Endodermal cell (in vitro differentiated cells): ENCODE data around the gene MYH7. TPM values are rescaled to one million over a fixed set of nuclear protein-coding genes. Genes with fewer than 3 reads are reported as not detected.

Experiments
- DNase-seq: peaks from one replicate; pipeline ENCODE4 v3.0.0-alpha.2; 2017
- H3K27ac ChIP-seq: 2 replicates; pipeline ENCODE4 v1.5.1; 2013; ENCODE audit warnings: mild to moderate bottlenecking, low read depth, low read length, moderate library complexity
- H3K27me3 ChIP-seq: 2 replicates; pipeline ENCODE4 v1.6.1; 2013; ENCODE audit warnings: mild to moderate bottlenecking, low read length, moderate library complexity; ENCODE audit not compliant: insufficient read depth, control insufficient read depth, poor library complexity, severe bottlenecking
- H3K36me3 ChIP-seq: 2 replicates; pipeline ENCODE4 v1.7.0; 2013; ENCODE audit warnings: mild to moderate bottlenecking, low read length, moderate library complexity; ENCODE audit not compliant: control insufficient read depth, insufficient read depth
- H3K4me1 ChIP-seq: one replicate; pipeline ENCODE4 v1.7.0; 2013; ENCODE audit warnings: low read length; ENCODE audit not compliant: control insufficient read depth, insufficient read depth
- H3K4me3 ChIP-seq: 2 replicates; pipeline ENCODE4 v1.5.1; 2013; ENCODE audit warnings: mild to moderate bottlenecking, low read length, moderate library complexity
- H3K9ac ChIP-seq: 2 replicates; pipeline ENCODE4 v1.6.1; 2013; ENCODE audit warnings: mild to moderate bottlenecking, low read length, moderate library complexity; ENCODE audit not compliant: poor library complexity, severe bottlenecking; ENCODE audit errors: extremely low read depth
- H3K9me3 ChIP-seq: 2 replicates; pipeline ENCODE4 v1.6.1; 2013; ENCODE audit warnings: mild to moderate bottlenecking, low read length, moderate library complexity; ENCODE audit not compliant: control insufficient read depth
- H3K27ac Mint-ChIP-seq: 2 replicates; pipeline ENCODE4 v1.8.0; 2020; ENCODE audit warnings: mixed read lengths
- H3K27me3 Mint-ChIP-seq: 2 replicates; pipeline ENCODE4 v1.8.0; 2021; ENCODE audit warnings: mild to moderate bottlenecking, mixed read lengths; ENCODE audit not compliant: insufficient read depth
- H3K36me3 Mint-ChIP-seq: 2 replicates; pipeline ENCODE4 v1.8.0; 2020; ENCODE audit warnings: low read depth, mixed read lengths
- H3K4me1 Mint-ChIP-seq: 2 replicates; pipeline ENCODE4 v1.8.0; 2020; ENCODE audit warnings: mixed read lengths
- H3K4me3 Mint-ChIP-seq: 2 replicates; pipeline ENCODE4 v1.8.0; 2020; ENCODE audit warnings: mild to moderate bottlenecking, moderate library complexity, mixed read lengths
- H3K9me3 Mint-ChIP-seq: 2 replicates; pipeline ENCODE4 v1.8.0; 2020; ENCODE audit warnings: mild to moderate bottlenecking, mixed read lengths
- CTCF ChIP-seq: fragments of 200-600 bp; sonication (generic); conservative IDR thresholded peaks from 2 replicates; pipeline ENCODE4 v1.5.0; 2021; ENCODE audit warnings: antibody characterized with exemption, mild to moderate bottlenecking
- WGBS, 2 experiments: methylation state at CpG; one replicate each; pipeline versions ENCODE4 v1.1.5 to v1.1.7; 2013; ENCODE audit warnings: missing lambda C conversion rate in 2 of 2, mixed read lengths in 1 of 2; ENCODE audit not compliant: insufficient coverage in 1 of 2, insufficient read length in 1 of 2; 5-methylcytosine and 5-hydroxymethylcytosine counted together
- total RNA-seq, 2 donors: library from RNA; stranded (reverse); fragmentation: NEBNext Ultra II Directional in 1 of 2; extraction: Animal tissue kit (Norgen Biotek cat#: 25700) in 1 of 2; gene quantifications; 2 replicates in 1 of 2; 3 replicates in 1 of 2; pipeline ENCODE4 v1.2.1, GENCODE V29; 2021

MYH7 gene
- total RNA-seq, 2 donors from 2014 or later = 0.55 TPM; not detected in 1

- H3K9me3 ChIP-seq = no peaks in the 10 kb centered on the region
- H3K27me3 Mint-ChIP-seq = peaks cover 25% of the 10 kb centered on the region
- WGBS, 2 experiments = 90 to 91% methylated on average over 7 to 12 of the region's 12 CpGs
- H3K27ac ChIP-seq = no peak overlapping the region
- H3K4me3 Mint-ChIP-seq = no peak overlapping the region
- H3K36me3 Mint-ChIP-seq = no peaks in the 10 kb centered on the region
- no peaks in the 10 kb centered on the region for H3K4me1 ChIP-seq
- H3K4me1 Mint-ChIP-seq = peaks cover 5% of the 10 kb centered on the region
- no peaks in the 10 kb centered on the region for H3K36me3 ChIP-seq
- H3K9me3 Mint-ChIP-seq = no peaks in the 10 kb centered on the region
- TF ChIP-seq CTCF = no peak
- DNase-seq = no peak
- H3K4me3 ChIP-seq = no peak overlapping the region
- peaks cover 14% of the 10 kb centered on the region for H3K27me3 ChIP-seq
- no peak overlapping the region for H3K9ac ChIP-seq
- H3K27ac Mint-ChIP-seq = no peak overlapping the region
Measured at GRCh38 chr14:23389396-23389795, 46.1 kb downstream of the MYH7 start.

DNA sequence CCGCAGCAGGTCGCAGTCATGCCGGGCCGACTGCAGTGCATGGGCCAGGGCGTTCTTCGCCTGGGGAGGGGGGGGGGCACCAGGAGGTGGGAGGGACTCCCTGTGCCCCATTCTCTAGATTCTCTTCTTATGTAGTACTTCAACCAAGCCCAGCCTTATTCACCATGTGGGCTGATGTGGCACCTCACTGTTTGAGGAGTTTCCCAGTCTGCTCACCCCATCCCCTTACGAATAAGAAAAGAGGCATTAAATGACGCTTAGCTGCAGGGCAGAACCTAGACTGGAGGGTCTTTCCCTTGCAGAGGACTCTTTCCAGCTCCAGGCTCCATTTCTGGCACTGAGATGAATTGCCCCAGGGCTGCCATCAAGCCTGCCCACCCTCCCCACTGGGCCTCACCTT is 46.5 kb downstream of the MYH7 start:
- Histone ChIP-seq H3K27ac (no peak overlapping the region), H3K36me3 (no peaks in the 10 kb centered on the region), H3K9ac (no peak overlapping the region), H3K9me3 (no peaks in the 10 kb centered on the region), H3K4me3 (no peak overlapping the region), H3K27me3 (peaks cover 14% of the 10 kb centered on the region), H3K4me1 (no peaks in the 10 kb centered on the region)
- Mint-ChIP-seq H3K4me1 (peaks cover 5% of the 10 kb centered on the region), H3K4me3 (no peak overlapping the region), H3K27ac (no peak overlapping the region), H3K9me3 (no peaks in the 10 kb centered on the region), H3K36me3 (no peaks in the 10 kb centered on the region), H3K27me3 (peaks cover 26% of the 10 kb centered on the region)
- no peak for DNase-seq
- no peak for TF ChIP-seq CTCF
- WGBS, 2 experiments = 93 to 95% methylated on average over 2 to 8 of the region's 8 CpGs

- Mint-ChIP-seq H3K27me3 (peaks cover 29% of the 10 kb centered on the region), H3K9me3 (no peaks in the 10 kb centered on the region), H3K36me3 (no peaks in the 10 kb centered on the region), H3K4me3 (no peak overlapping the region), H3K27ac (no peak overlapping the region), H3K4me1 (peaks cover 5% of the 10 kb centered on the region)
- no peak overlapping the region for H3K4me3 ChIP-seq
- no peaks in the 10 kb centered on the region for H3K9me3 ChIP-seq
- H3K36me3 ChIP-seq = no peaks in the 10 kb centered on the region
- DNase-seq = no peak
- H3K9ac ChIP-seq = no peak overlapping the region
- TF ChIP-seq CTCF = no peak
- H3K4me1 ChIP-seq = no peaks in the 10 kb centered on the region
- 91 to 93% methylated on average over 16 to 26 of the region's 26 CpGs for WGBS, 2 experiments
- peaks cover 9% of the 10 kb centered on the region for H3K27me3 ChIP-seq
- no peak overlapping the region for H3K27ac ChIP-seq
Measured at GRCh38 chr14:23387916-23388882, 47.3 kb downstream of the MYH7 start.
